Stomach (tissue), 4 donors: ENCODE data around the gene SPOP.

ENCODE experiments used
- EP300 ChIP-seq: sonication (generic); formaldehyde crosslinking; IDR thresholded peaks from one replicate; pipeline ENCODE4 v1.6.1; 2017; ENCODE audit warnings: antibody characterized with exemption
- POLR2A ChIP-seq, 4 donors: fragments of 450-650 bp; IDR thresholded peaks; one replicate each; pipeline ENCODE4 v1.6.1; 2016; ENCODE audit warnings: antibody characterized with exemption in 4 of 4, control low read depth in 2 of 4, mild to moderate bottlenecking in 1 of 4, moderate library complexity in 1 of 4
- POLR2AphosphoS5 ChIP-seq, 3 donors: sonication (generic); formaldehyde crosslinking; IDR thresholded peaks; one replicate each; pipeline ENCODE4 v1.6.1; 2016; ENCODE audit warnings: antibody characterized with exemption in 3 of 3
- TF ChIP-seq, protein P1 (sequence below), 7 experiments: fragments of 450-650 bp in 4 of 7; fragments of 200-600 bp in 3 of 7; sonication (generic) in 3 of 7; IDR thresholded peaks; one replicate each; pipeline ENCODE4 v1.5.1; 2016 to 2019; ENCODE audit warnings: antibody characterized with exemption in 7 of 7, control low read depth in 2 of 7, mild to moderate bottlenecking in 1 of 7

DNA sequence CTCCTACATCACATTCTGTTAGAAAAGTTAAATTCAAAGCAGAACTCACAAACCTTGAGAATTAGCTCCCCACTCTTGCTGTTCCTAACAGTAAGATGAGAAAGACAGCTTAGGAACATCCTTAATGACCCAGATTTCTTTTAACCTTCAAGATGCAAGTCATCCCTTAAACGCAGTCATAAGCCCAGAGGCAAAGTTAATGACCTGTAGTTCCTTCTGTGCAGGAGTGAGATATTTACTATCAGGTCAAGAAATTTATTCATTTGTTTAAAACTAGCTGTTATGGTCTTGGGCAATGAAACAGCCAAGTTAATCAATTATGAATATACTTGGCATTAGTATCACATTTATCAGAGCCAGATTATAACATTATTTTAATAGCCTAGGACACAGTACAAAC, 65.2 kb downstream of the SPOP start:
- TF ChIP-seq POLR2A (IDR thresholded peaks at IDR 0.05) = no peak
- TF ChIP-seq, protein P1, sequence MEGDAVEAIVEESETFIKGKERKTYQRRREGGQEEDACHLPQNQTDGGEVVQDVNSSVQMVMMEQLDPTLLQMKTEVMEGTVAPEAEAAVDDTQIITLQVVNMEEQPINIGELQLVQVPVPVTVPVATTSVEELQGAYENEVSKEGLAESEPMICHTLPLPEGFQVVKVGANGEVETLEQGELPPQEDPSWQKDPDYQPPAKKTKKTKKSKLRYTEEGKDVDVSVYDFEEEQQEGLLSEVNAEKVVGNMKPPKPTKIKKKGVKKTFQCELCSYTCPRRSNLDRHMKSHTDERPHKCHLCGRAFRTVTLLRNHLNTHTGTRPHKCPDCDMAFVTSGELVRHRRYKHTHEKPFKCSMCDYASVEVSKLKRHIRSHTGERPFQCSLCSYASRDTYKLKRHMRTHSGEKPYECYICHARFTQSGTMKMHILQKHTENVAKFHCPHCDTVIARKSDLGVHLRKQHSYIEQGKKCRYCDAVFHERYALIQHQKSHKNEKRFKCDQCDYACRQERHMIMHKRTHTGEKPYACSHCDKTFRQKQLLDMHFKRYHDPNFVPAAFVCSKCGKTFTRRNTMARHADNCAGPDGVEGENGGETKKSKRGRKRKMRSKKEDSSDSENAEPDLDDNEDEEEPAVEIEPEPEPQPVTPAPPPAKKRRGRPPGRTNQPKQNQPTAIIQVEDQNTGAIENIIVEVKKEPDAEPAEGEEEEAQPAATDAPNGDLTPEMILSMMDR (IDR thresholded peaks at IDR 0.05) = no peak
- no peak for TF ChIP-seq POLR2AphosphoS5 (IDR thresholded peaks at IDR 0.05)
- no peak for TF ChIP-seq EP300
